Measurements from ENCODE around the gene PDSS2.

DNA sequence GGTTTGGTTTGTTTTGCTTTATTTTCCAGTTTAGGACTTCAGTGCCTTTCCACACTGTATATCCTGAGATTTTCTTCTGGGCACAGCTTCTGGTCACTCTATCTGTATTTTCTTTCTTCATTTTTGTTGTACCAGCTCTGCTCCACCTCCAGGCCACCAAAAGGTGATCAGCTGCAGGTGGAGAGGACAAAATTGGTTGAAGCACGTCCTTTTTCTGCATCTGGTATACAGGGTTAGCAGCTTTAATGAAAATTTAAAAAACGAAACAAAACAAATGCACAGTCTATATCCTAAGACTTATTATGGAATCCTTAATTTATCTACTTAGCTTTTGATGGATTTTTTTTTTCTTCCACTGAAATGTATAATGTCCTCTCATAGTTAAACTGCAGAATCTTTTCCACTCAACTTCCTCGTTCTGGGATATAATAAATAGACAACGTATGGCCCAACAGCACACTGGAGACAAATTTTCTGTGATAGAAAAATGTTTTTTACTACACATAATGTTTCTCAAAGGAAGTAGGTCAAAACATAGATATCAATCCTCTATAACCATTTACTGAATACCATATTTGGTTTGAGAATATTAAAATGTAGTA is 19.8 kb upstream of the PDSS2 start:
- TF ChIP-seq, protein P1, sequence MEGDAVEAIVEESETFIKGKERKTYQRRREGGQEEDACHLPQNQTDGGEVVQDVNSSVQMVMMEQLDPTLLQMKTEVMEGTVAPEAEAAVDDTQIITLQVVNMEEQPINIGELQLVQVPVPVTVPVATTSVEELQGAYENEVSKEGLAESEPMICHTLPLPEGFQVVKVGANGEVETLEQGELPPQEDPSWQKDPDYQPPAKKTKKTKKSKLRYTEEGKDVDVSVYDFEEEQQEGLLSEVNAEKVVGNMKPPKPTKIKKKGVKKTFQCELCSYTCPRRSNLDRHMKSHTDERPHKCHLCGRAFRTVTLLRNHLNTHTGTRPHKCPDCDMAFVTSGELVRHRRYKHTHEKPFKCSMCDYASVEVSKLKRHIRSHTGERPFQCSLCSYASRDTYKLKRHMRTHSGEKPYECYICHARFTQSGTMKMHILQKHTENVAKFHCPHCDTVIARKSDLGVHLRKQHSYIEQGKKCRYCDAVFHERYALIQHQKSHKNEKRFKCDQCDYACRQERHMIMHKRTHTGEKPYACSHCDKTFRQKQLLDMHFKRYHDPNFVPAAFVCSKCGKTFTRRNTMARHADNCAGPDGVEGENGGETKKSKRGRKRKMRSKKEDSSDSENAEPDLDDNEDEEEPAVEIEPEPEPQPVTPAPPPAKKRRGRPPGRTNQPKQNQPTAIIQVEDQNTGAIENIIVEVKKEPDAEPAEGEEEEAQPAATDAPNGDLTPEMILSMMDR (IDR thresholded peaks at IDR 0.05) = no peak
- TF ChIP-seq POLR2A (IDR thresholded peaks at IDR 0.05) = no peak

Data from testis (tissue), 2 donors.